ENCODE results near the gene SPATA31A3.
"Not testable (repeated sequence)": the region's sequence is repeated elsewhere in the genome, so short reads cannot be mapped to it uniquely, and the experiment has no call there.

SPATA31A3 gene

GRCh38 chr9:66992450-66992849, at the start of gene SPATA31A3:
TSS of gene SPATA31A3 (minus strand) at chr9:66992550. CDS start at chr9:66992521, 29 bp downstream.
- not testable (repeated sequence) for DNase-seq

DNA sequence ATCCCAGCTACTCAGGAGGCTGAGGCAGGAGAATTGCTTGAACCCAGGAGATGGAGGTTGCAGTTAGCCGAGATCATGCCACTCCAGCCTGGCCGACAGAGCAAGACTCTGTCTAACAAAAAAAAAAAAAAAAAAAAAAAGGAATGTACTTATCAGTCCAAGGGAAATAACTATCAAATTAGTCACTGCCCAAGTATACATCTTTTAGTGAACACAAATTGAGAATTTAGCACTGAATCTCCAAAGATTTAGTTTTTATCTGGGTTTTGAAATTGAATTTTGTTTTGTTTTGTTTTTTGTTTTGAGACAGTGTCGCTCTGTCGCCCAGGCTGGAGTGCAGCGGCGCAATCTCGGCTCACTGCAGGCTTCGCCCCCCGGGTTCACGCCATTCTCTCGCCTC, 39.8 kb downstream of the SPATA31A3 start:
- DNase-seq = not testable (repeated sequence)

DNA sequence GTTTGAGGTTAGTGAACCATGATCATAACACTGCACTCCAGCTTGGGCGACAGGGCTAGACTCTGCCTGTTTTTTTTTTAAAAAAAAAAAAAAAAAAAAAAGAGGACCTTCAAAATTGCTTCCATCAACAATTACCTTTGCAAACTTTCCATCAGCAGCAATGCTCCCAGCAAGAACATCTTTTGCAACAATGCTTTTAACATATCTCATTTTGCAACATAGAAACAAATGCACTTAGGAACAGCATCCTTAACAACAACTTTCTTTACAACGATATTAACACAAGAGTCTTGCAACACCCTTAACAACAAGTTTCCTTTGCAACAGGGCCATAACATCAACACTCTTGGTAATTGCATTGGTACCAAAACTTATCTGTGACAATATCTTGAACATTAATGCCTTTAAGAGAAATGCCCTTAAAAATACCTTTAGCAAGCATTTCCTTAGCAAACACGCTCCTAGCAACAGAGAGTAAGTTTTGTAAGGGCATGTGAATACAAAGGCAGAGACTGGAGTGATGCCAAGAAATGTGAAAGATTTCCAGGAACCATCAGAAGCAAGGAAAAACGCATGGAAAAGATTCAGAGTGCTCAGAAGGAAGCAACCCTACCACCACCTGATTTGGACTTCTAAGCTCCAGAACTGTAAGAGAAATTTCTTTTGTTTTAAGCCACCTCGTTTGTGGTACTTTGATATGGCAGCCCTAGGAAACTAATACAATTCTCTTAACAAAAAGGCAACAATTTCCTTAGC, 49.8 kb downstream of the SPATA31A3 start:
- DNase-seq = not testable (repeated sequence)

DNA sequence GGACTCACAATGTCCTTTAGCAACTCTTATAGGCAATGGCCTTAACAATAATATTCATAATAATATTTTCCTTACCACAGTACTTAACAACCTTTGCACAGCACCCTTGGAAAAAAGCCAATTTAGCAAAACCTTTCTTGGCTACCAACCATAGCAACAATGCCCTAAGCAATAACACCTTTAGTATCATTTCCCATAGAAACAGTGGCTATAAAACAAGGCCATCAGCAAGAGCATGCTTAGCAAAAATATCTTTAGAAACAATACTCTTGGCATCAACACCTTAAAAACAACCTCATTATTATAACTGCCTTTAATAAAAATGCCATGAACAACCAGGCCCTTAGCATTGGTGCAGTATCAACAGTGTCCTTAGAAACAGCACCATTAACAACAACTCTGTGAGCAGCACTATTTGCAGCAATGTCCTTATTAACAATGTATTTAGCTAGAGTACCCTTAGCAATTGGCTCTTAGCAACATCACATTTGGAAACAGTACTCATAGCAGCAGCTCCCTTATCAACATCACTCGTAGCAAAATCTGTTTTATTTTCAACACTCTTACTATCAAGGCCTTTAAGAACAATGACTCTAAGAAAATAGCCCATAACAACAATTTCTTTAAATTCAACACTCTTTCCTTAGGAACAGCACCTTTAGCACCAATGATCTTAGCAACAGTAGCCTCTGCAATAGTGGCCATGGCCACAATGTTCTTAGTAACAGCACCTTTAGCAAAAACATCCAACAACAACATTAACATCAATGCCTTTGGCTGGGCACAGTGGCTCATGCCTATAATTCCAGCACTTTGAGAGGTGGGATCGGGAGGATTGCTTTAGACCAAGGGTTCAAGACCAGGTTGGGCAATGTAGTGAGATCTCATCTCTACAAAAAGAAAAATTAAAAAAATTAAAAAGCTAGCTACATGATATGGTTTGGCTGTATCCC, 52.2 kb downstream of the SPATA31A3 start:
- not testable (repeated sequence) for DNase-seq

GRCh38 chr9:66938322-66938721, 54.0 kb downstream of the SPATA31A3 start:
- not testable (repeated sequence) for DNase-seq

DNA sequence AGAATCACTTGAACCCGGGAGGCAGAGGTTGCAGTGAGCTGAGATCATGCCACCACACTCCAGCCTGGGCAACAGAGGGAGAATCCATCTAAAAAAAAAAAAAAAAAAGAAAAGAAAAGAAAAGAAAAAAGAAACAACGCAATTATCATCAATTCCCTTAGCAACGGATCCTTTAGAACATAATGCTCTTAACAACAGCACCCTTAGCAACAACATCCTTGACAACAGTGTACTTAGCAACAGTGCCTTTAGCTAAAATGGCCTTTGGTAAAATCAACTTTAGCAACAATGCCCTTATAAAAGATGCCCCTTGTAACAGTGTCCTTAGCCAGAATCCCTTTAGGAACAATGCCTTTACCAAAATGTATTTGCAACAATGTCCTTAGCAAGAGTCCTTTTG, 54.7 kb downstream of the SPATA31A3 start:
- DNase-seq = not testable (repeated sequence)
